GM19455 (cell line): ENCODE results near the gene GJD3.

Source experiments
- ATAC-seq: cut with Tn5 transposase; IDR thresholded peaks from one replicate; pipeline ENCODE4 v1.9.1; 2021; ENCODE audit not compliant: unreplicated experiment

GJD3 gene

GRCh38 chr17:40341808-40342503 lies 22.6 kb downstream of the GJD3 start:
- no peak for ATAC-seq

- ATAC-seq: peak; percentile 65
These were observed 23.4 kb downstream of the GJD3 start for GRCh38 chr17:40340880-40341807.

GRCh38 chr17:40340327-40340726 lies 24.2 kb downstream of the GJD3 start:
- no peak for ATAC-seq

GRCh38 chr17:40338941-40339649 lies 25.4 kb downstream of the GJD3 start:
- no peak for ATAC-seq

- no peak for ATAC-seq
These were observed 26.5 kb downstream of the GJD3 start for GRCh38 chr17:40338058-40338457.

- no peak for ATAC-seq
These were observed 27.2 kb downstream of the GJD3 start for GRCh38 chr17:40337351-40337750.

- no peak for ATAC-seq
These were observed 28.9 kb downstream of the GJD3 start for GRCh38 chr17:40335620-40336019.

GRCh38 chr17:40333781-40334448 lies 30.6 kb downstream of the GJD3 start:
- ATAC-seq: no peak

- ATAC-seq: no peak
These were observed 32.5 kb downstream of the GJD3 start for GRCh38 chr17:40331743-40332641.

GRCh38 chr17:40330850-40331470 lies 33.6 kb downstream of the GJD3 start:
- ATAC-seq: no peak

GRCh38 chr17:40329839-40330794 lies 34.4 kb downstream of the GJD3 start:
- ATAC-seq: no peak

- ATAC-seq: no peak
These were observed 36.2 kb downstream of the GJD3 start for GRCh38 chr17:40328386-40328766.

GRCh38 chr17:40327735-40328385 lies 36.7 kb downstream of the GJD3 start:
- ATAC-seq: no peak

GRCh38 chr17:40327244-40327729 lies 37.2 kb downstream of the GJD3 start:
- ATAC-seq: no peak

- ATAC-seq: no peak
These were observed 37.7 kb downstream of the GJD3 start for GRCh38 chr17:40326832-40327199.

- ATAC-seq: no peak
These were observed 38.3 kb downstream of the GJD3 start for GRCh38 chr17:40326014-40326831.
